NT2/D1 (cell line): ENCODE results near the gene AP2B1.

ENCODE experiments used
- YY1 ChIP-seq: IDR thresholded peaks from 2 replicates; pipeline ENCODE4 v1.6.1; 2011; ENCODE audit not compliant: insufficient read length, insufficient read depth
- ZNF274 ChIP-seq: IDR thresholded peaks from 2 replicates; pipeline ENCODE4 v1.6.1; 2011; ENCODE audit warnings: mild to moderate bottlenecking, low read depth, low read length

DNA sequence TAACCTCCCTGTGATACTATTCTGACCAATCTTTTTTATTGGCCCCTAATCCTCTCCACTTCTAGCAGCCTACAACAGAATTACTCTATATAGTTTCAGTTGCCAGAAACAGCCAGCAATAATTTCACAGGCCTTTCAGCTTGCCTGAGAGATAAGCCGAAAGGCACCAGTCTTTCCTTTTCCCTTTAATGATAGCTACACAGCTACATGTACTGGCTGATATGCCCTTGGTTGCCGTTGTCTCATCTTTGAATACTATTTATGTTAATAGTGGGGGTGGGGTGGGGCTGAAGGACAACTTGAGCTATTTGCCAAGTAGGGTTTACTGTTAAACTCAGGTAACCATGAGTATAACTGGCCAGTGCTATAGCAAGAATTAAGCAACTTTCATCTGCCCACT lies 108.5 kb downstream of the AP2B1 start:
- no peak for TF ChIP-seq ZNF274
- no peak for TF ChIP-seq YY1
